Erythroblast (primary cell): ENCODE data around the gene ZNF407.

ENCODE experiments used
- GATA1 ChIP-seq: IDR thresholded peaks from 2 replicates; pipeline ENCODE4 v1.6.1; 2011; ENCODE audit warnings: low read depth, mild to moderate bottlenecking, control low read depth, low read length, moderate library complexity
- POLR2A ChIP-seq: IDR thresholded peaks from 2 replicates; pipeline ENCODE4 v1.6.1; 2011; ENCODE audit warnings: mild to moderate bottlenecking, low read length

GRCh38 chr18:74896390-74896991 lies 298.8 kb downstream of the ZNF407 start:
- TF ChIP-seq POLR2A = no peak
- no peak for TF ChIP-seq GATA1
